ENCODE measurements around the gene RNF223.
"Not testable (repeated sequence)": the region's sequence is repeated elsewhere in the genome, so short reads cannot be mapped to it uniquely, and the experiment has no call there.

RNF223 gene

GRCh38 chr1:1106510-1107221 is 32.6 kb upstream of the RNF223 start:
- Histone ChIP-seq H3K36me3 (ENCODE audit: control insufficient read depth, insufficient read depth, low read length) (no peaks in the 10 kb centered on the region), H3K4me1 (ENCODE audit: control insufficient read depth, insufficient read depth, low read length, poor library complexity, severe bottlenecking) (peaks cover 8% of the 10 kb centered on the region), H3K27ac (ENCODE audit: insufficient read depth, low read length, poor library complexity, severe bottlenecking) (no peak overlapping the region), H3K27me3 (replicated peaks; ENCODE audit: control insufficient read depth, insufficient read depth, low read length, poor library complexity, severe bottlenecking) (no peaks in the 10 kb centered on the region), H3K9me3 (ENCODE audit: control insufficient read depth, low read length) (no peaks in the 10 kb centered on the region), H3K4me3 (ENCODE audit: insufficient read depth, low read depth, low read length, poor library complexity, severe bottlenecking) (no peak overlapping the region)
- DNase-seq: no peak

GRCh38 chr1:1104152-1104551 is 30.0 kb upstream of the RNF223 start:
- H3K36me3 ChIP-seq (ENCODE audit: control insufficient read depth, insufficient read depth, low read length); H3K27me3 ChIP-seq (replicated peaks; ENCODE audit: control insufficient read depth, insufficient read depth, low read length, poor library complexity, severe bottlenecking); H3K9me3 ChIP-seq (ENCODE audit: control insufficient read depth, low read length); H3K27ac ChIP-seq (ENCODE audit: insufficient read depth, low read length, poor library complexity, severe bottlenecking); H3K4me3 ChIP-seq (ENCODE audit: insufficient read depth, low read depth, low read length, poor library complexity, severe bottlenecking); DNase-seq; H3K4me1 ChIP-seq (ENCODE audit: control insufficient read depth, insufficient read depth, low read length, poor library complexity, severe bottlenecking): not testable (repeated sequence)

DNA sequence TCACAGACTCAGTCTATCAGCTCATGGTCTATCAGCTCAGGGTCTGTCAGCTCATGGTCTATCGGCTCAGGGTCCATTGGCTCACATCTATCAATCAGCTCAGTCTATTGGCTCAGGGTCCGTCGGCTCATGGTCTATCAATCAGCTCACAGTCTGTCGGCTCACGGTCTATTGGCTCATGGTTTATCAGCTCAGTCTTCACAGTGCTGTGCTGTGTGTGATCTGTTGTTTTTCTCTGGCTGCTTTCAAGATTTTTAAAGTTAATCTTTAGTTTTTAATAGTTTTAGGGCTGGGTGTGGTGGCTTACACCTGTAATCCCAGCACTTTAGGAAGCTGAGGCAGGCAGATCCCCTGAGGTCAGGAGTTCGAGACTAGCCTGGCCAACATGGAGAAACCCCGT is 27.4 kb upstream of the RNF223 start:
- Histone ChIP-seq H3K36me3 (ENCODE audit: control insufficient read depth, insufficient read depth, low read length) (no peaks in the 10 kb centered on the region), H3K27me3 (replicated peaks; ENCODE audit: control insufficient read depth, insufficient read depth, low read length, poor library complexity, severe bottlenecking) (no peaks in the 10 kb centered on the region)

GRCh38 chr1:1100296-1100695 is 26.2 kb upstream of the RNF223 start:
- H3K9me3 ChIP-seq (ENCODE audit: control insufficient read depth, low read length): no peaks in the 10 kb centered on the region
- no peaks in the 10 kb centered on the region for H3K27me3 ChIP-seq (replicated peaks; ENCODE audit: control insufficient read depth, insufficient read depth, low read length, poor library complexity, severe bottlenecking)
- H3K4me3 ChIP-seq (ENCODE audit: insufficient read depth, low read depth, low read length, poor library complexity, severe bottlenecking): no peak overlapping the region
- H3K27ac ChIP-seq (ENCODE audit: insufficient read depth, low read length, poor library complexity, severe bottlenecking): no peak overlapping the region
- no peak for DNase-seq
- no peaks in the 10 kb centered on the region for H3K36me3 ChIP-seq (ENCODE audit: control insufficient read depth, insufficient read depth, low read length)
- peaks cover 8% of the 10 kb centered on the region for H3K4me1 ChIP-seq (ENCODE audit: control insufficient read depth, insufficient read depth, low read length, poor library complexity, severe bottlenecking)

More for the DNA sequence above, 27.4 kb upstream of the RNF223 start:
- Histone ChIP-seq H3K9me3 (ENCODE audit: control insufficient read depth, low read length) (no peaks in the 10 kb centered on the region), H3K27ac (ENCODE audit: insufficient read depth, low read length, poor library complexity, severe bottlenecking) (no peak overlapping the region), H3K4me3 (ENCODE audit: insufficient read depth, low read depth, low read length, poor library complexity, severe bottlenecking) (no peak overlapping the region), H3K4me1 (ENCODE audit: control insufficient read depth, insufficient read depth, low read length, poor library complexity, severe bottlenecking) (peaks cover 8% of the 10 kb centered on the region)
- DNase-seq: no peak

DNA sequence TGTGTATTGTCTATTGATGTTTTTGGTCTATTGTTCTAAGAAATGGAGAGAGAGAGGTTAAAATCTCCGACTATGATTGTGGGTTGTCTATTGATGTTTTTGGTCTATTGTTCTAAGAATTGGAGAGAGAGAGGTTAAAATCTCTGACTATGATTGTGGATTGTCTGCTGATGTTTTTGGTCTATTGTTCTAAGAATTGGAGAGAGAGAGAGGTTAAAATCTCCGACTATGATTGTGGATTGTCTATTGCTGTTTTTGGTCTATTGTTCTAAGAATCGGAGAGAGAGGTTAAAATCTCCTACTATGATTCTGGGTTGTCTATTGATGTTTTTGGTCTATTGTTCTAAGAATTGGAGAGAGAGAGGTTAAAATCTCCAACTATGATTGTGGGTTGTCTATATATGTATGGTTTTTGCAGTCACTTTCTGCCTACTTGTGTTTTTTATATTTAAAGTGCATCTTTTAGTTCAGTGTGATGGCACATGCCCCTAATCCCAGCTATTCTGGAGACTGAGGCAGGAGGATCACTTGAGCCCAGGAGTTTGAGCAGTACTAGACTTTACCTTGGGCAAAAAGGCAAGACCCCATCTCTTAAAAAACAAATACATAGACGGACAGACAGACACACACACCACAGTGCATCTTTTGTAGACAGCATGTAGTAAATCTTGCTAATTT is 25.5 kb upstream of the RNF223 start:
- Histone ChIP-seq H3K4me3 (ENCODE audit: insufficient read depth, low read depth, low read length, poor library complexity, severe bottlenecking) (no peak overlapping the region), H3K4me1 (ENCODE audit: control insufficient read depth, insufficient read depth, low read length, poor library complexity, severe bottlenecking) (peaks cover 8% of the 10 kb centered on the region), H3K27me3 (replicated peaks; ENCODE audit: control insufficient read depth, insufficient read depth, low read length, poor library complexity, severe bottlenecking) (no peaks in the 10 kb centered on the region), H3K27ac (ENCODE audit: insufficient read depth, low read length, poor library complexity, severe bottlenecking) (no peak overlapping the region), H3K9me3 (ENCODE audit: control insufficient read depth, low read length) (no peaks in the 10 kb centered on the region), H3K36me3 (ENCODE audit: control insufficient read depth, insufficient read depth, low read length) (no peaks in the 10 kb centered on the region)
- no peak for DNase-seq

GRCh38 chr1:1098681-1099421 is 24.7 kb upstream of the RNF223 start:
- DNase-seq: no peak

DNA sequence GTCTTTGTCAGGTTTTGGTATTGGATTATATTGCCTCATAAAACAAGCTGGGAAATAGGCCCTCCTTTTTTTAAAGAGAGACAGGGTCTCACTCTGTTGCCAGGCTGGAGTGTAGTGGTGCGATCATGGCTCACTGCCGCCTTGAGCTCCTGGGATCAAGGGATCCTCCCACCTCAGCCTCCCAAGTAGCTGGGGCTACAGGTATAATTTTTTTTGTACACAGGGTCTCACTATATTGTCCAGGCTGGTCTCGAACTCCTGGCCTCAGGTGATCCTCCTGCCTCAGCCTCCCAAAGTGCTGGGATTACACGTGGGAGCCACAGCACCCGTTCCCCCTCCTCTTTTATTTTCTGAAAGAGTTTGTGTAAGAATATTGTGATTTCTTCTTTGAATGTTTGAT is 22.0 kb upstream of the RNF223 start:
- H3K4me1 ChIP-seq (ENCODE audit: control insufficient read depth, insufficient read depth, low read length, poor library complexity, severe bottlenecking); DNase-seq; H3K36me3 ChIP-seq (ENCODE audit: control insufficient read depth, insufficient read depth, low read length); H3K27ac ChIP-seq (ENCODE audit: insufficient read depth, low read length, poor library complexity, severe bottlenecking); H3K9me3 ChIP-seq (ENCODE audit: control insufficient read depth, low read length); H3K27me3 ChIP-seq (replicated peaks; ENCODE audit: control insufficient read depth, insufficient read depth, low read length, poor library complexity, severe bottlenecking); H3K4me3 ChIP-seq (ENCODE audit: insufficient read depth, low read depth, low read length, poor library complexity, severe bottlenecking): not testable (repeated sequence)

More at GRCh38 chr1:1098681-1099421, 24.7 kb upstream of the RNF223 start:
- no peaks in the 10 kb centered on the region for H3K27me3 ChIP-seq (replicated peaks; ENCODE audit: control insufficient read depth, insufficient read depth, low read length, poor library complexity, severe bottlenecking)
- no peaks in the 10 kb centered on the region for H3K36me3 ChIP-seq (ENCODE audit: control insufficient read depth, insufficient read depth, low read length)
- no peak overlapping the region for H3K27ac ChIP-seq (ENCODE audit: insufficient read depth, low read length, poor library complexity, severe bottlenecking)
- H3K9me3 ChIP-seq (ENCODE audit: control insufficient read depth, low read length): no peaks in the 10 kb centered on the region
- H3K4me3 ChIP-seq (ENCODE audit: insufficient read depth, low read depth, low read length, poor library complexity, severe bottlenecking): no peak overlapping the region
- H3K4me1 ChIP-seq (ENCODE audit: control insufficient read depth, insufficient read depth, low read length, poor library complexity, severe bottlenecking): no peaks in the 10 kb centered on the region

DNA sequence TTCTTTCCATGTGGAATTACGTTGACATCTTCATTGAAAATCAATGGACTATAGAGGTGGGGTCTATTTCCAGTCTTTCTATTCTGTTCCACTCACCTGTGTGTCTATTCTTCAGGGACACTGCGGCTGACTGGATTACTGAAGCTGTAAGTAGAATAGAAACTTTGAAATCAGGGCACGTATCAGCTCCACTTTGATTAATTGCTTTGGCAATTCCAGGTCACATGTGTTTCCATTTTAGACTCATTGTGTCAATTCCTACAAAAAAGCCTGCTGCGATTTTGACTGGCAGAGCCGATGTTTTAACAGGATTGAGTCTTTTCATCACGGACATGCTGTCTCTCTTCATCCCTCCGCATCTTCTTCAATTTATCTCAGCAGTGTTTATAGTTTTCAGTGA is 20.9 kb upstream of the RNF223 start:
- no peak for DNase-seq
- Histone ChIP-seq H3K9me3 (ENCODE audit: control insufficient read depth, low read length) (no peaks in the 10 kb centered on the region), H3K27ac (ENCODE audit: insufficient read depth, low read length, poor library complexity, severe bottlenecking) (no peak overlapping the region), H3K4me3 (ENCODE audit: insufficient read depth, low read depth, low read length, poor library complexity, severe bottlenecking) (no peak overlapping the region), H3K4me1 (ENCODE audit: control insufficient read depth, insufficient read depth, low read length, poor library complexity, severe bottlenecking) (no peaks in the 10 kb centered on the region), H3K36me3 (ENCODE audit: control insufficient read depth, insufficient read depth, low read length) (no peaks in the 10 kb centered on the region), H3K27me3 (replicated peaks; ENCODE audit: control insufficient read depth, insufficient read depth, low read length, poor library complexity, severe bottlenecking) (no peaks in the 10 kb centered on the region)

DNA sequence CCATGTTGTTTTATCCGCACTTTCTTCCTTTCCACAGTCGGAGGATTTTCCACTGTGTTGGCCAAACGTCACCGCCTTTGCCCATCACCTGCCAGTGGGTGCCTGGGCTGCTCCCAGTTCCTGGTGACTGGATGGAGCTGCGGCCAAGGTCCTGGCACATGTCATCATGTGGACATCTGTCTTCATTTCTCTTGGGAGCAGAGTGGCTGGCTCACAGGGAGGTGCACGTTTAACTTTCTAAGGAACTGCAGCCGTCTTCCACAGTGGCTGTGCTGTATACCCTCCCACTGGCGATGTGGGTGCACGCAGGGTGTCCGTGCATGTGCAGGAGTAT is 19.5 kb upstream of the RNF223 start:
- no peak for DNase-seq
- Histone ChIP-seq H3K36me3 (ENCODE audit: control insufficient read depth, insufficient read depth, low read length) (no peaks in the 10 kb centered on the region), H3K27ac (ENCODE audit: insufficient read depth, low read length, poor library complexity, severe bottlenecking) (no peak overlapping the region), H3K4me1 (ENCODE audit: control insufficient read depth, insufficient read depth, low read length, poor library complexity, severe bottlenecking) (no peaks in the 10 kb centered on the region), H3K27me3 (replicated peaks; ENCODE audit: control insufficient read depth, insufficient read depth, low read length, poor library complexity, severe bottlenecking) (no peaks in the 10 kb centered on the region), H3K4me3 (ENCODE audit: insufficient read depth, low read depth, low read length, poor library complexity, severe bottlenecking) (no peak overlapping the region), H3K9me3 (ENCODE audit: control insufficient read depth, low read length) (no peaks in the 10 kb centered on the region)

Data from effector memory CD4-positive, alpha-beta T cell (primary cell).